Fibroblast of villous mesenchyme (primary cell): ENCODE data around the gene SCFD1. TPM values are rescaled to one million over a fixed set of nuclear protein-coding genes. Genes with fewer than 3 reads are reported as not detected.
A peak's percentile ranks its signal among the peaks of the same experiment; 100 is the strongest.

Source experiments
- DNase-seq: peaks from one replicate; pipeline ENCODE4 v3.0.0-alpha.2; 2010; ENCODE audit warnings: low read depth
- H3K4me3 ChIP-seq: 2 replicates; pipeline ENCODE4 v1.5.1; 2011; ENCODE audit warnings: low read depth, mild to moderate bottlenecking, low read length
- total RNA-seq: library from RNA; depleted of rRNA; stranded (reverse); fragments of >200 nt; gene quantifications from 2 replicates; pipeline ENCODE4 v1.2.3, GENCODE V29; 2012
- TF ChIP-seq, protein P1 (sequence below): IDR thresholded peaks from 2 replicates; pipeline ENCODE4 v1.5.1; 2012; ENCODE audit warnings: low read depth, mild to moderate bottlenecking, low read length; ENCODE audit not compliant: insufficient read depth

SCFD1 gene
- total RNA-seq, 1 donor = 203 TPM

DNA sequence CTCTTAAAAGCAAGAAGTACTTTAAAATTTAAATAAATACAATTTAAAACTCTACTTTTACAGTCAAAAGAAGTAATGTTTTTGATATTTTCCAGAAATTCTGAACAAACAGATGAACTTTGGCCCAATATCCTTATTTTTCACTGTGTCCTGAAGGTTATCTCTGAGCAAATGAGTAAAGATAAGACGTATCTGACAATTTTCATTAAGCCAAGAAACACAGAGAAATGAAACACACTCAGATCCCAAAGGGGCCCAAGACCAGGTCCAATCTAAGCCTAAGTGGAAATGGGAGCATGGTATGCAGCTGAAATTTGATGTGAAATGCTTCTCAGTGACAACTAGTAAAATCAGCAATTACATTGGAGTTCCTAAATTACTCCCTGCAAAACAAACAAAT, 146.7 kb downstream of the SCFD1 start:
- DNase-seq = no peak
- no peak overlapping the region for H3K4me3 ChIP-seq
- TF ChIP-seq, protein P1, sequence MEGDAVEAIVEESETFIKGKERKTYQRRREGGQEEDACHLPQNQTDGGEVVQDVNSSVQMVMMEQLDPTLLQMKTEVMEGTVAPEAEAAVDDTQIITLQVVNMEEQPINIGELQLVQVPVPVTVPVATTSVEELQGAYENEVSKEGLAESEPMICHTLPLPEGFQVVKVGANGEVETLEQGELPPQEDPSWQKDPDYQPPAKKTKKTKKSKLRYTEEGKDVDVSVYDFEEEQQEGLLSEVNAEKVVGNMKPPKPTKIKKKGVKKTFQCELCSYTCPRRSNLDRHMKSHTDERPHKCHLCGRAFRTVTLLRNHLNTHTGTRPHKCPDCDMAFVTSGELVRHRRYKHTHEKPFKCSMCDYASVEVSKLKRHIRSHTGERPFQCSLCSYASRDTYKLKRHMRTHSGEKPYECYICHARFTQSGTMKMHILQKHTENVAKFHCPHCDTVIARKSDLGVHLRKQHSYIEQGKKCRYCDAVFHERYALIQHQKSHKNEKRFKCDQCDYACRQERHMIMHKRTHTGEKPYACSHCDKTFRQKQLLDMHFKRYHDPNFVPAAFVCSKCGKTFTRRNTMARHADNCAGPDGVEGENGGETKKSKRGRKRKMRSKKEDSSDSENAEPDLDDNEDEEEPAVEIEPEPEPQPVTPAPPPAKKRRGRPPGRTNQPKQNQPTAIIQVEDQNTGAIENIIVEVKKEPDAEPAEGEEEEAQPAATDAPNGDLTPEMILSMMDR = no peak

DNA sequence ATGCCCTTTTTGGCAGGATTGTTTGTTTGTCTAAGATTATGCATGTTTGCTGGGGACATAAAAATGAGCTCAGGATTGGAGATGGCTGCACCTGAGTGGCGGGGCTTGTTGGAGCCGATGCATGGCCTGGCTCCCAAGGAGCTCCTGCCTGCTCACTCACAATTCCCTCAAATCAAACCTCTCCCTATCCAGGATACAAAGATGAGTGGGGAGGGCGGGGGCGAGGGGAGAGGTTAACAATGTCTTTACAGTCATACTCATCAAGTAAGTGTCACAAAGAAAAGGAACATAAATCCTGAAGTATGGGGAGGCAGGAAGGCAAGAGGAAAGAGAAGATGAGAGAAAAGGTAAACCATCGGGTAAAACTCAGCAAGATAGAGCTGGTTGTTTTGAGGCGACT, 148.3 kb downstream of the SCFD1 start:
- TF ChIP-seq, protein P1 = no peak
- no peak overlapping the region for H3K4me3 ChIP-seq
- DNase-seq = no peak

- no peak for DNase-seq
- no peak overlapping the region for H3K4me3 ChIP-seq
- TF ChIP-seq, protein P1 = no peak
These were observed 149.5 kb downstream of the SCFD1 start for GRCh38 chr14:30771595-30771994.

DNA sequence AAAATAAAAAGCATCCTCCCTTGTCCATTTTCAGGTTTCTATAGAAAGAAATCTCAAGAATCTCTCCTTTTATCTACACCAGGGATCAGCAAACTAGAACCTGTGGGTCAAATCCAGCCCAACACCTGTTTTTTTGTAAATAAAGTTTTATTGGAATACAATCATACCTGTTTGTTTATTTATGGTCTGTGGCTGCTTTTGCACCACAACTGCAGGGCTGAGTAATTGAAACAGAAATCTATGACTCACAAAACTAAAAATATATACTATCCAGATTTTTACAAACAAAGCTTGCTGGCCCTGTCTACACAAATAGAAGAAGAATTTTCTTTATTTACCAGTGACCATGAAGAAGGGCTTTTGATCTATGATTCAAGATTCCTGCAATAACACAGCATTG, 157.1 kb downstream of the SCFD1 start:
- TF ChIP-seq, protein P1 = no peak
- H3K4me3 ChIP-seq = no peak overlapping the region
- peak; percentile 50 for DNase-seq

Other genes with a start within 250 kb of the SCFD1 start
- 13.9 and 38.4 TPM in 2 replicates for gene G2E3, start 63.2 kb upstream of the SCFD1 start, total RNA-seq